Fibroblast of skin of left quadriceps (primary cell): ENCODE data around the gene NDC80.

ENCODE experiments used
- DNase-seq, 2 experiments: peaks; one replicate each; pipeline ENCODE4 v3.0.0-alpha.2; 2013; ENCODE audit warnings: low read depth in 2 of 2

Gene NDC80

GRCh38 chr18:2557536-2557935, 13.8 kb upstream of the NDC80 start:
- no peak for DNase-seq

DNA sequence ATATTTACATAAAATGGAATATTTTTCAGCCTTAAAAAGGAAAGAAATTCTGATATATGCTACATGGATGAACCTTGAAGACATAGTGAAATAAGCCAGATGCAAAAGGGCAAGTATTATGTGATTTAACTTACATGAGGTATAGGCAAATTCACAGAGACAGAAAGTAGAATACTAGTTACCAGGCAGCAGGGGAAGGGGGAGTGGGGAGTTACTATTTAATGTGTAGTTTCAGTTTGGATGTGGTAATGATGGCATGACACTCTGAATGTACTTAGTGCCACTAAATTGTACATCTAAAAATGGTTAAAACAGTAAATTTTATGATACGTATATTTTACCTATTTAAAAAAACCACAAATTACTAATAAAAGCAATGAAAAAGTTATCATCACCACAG, 12.1 kb upstream of the NDC80 start:
- DNase-seq = no peak

DNA sequence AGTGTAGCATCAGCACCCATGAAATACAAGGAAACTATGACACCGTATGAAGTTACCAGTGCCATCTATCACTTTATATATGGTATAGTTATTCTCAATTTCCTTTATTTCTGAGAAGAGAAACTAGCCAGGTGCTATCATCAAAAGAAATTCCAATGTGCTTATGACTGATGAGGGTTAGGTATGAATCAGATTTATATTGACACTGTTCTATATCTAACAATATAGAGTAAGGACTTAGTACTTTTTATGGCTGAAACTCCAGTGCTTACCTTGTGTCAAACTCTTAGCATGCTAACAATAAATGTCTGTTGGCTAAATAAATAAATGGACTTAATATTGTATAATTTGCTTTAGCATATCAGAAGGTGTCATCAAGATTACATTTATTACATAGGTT, 7.0 kb upstream of the NDC80 start:
- DNase-seq = no peak

DNA sequence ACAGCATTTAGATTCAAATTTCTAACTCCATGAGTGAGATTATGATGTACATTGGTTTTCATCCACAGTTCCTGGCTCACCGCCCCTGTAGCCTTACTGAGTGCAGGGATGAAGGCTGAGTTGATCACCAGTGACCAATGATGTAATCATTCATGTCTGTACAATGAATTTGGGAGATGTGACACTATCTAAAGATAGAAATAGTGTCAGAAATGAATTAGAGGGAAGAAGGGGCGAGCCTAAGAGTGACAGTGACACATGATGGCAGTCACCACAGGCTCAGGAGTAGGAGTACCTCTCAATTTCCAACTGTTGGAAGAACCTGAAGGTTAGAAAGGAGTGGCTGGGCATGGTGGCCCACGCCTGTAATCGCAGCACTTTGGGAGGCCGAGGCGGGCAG, 3.2 kb upstream of the NDC80 start:
- DNase-seq = no peak

DNA sequence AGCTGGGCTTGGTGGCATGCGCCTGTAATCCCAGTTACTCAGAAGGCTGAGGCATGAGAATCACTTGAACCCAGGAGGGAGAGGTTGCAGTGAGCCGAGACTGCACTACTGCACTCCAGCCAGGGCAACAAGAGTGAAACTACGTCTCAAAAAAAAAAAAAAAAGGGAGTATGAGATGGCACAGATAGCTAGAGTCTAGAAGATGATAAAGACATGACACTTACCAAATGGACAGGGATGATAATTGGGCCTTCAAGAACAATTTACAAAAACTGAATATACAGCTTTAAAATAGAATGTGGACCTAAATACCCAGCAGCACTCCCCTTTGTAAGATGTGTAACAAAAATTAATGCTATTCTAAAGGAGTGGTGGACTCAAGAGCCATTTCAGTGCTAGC, 2.8 kb upstream of the NDC80 start:
- DNase-seq = no peak

DNA sequence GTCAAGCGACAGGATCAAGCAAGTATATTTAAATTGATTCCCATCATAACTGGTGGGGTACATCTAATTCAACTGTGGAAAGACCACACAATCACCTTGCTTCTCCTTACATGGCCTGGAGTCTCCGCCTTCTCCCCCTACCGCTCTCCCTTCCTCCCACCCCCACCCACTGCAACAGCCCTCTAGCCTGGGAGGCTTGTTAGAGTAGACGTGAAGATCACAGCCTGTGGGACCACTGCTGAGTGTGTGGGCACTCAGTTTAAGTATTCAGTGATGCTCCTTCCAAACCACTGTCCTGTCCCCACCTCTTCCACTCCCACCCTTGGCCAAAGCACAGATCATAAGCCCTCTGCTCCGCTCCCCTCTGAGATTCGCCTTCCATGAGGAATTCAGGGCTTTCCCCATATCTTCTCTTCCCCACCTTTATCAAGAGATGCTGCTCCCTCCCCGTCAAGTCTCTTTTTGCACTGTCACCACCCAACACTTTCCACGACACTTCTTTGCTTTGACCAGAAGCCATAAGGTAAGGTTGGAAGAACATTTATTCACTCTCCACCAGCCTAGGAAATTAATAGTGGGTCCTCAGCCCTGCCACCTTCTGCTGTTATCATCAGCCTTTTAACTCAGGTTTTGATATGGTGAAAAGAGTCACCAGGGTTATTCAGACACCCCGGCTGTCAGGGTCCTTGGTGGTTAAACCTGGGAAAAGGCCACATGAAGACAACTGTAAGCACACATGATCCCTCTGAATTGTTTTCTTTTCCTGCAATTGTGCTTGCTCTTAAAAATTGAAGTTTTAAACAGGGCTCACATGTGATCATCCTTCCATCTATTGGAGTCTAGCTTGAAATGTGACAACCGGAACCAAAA, 1.8 kb upstream of the NDC80 start:
- no peak for DNase-seq

- peak in 1 of 2 experiments; percentile 34 for DNase-seq
Measured at GRCh38 chr18:2570772-2571199, 571 bp upstream of the NDC80 start.

DNA sequence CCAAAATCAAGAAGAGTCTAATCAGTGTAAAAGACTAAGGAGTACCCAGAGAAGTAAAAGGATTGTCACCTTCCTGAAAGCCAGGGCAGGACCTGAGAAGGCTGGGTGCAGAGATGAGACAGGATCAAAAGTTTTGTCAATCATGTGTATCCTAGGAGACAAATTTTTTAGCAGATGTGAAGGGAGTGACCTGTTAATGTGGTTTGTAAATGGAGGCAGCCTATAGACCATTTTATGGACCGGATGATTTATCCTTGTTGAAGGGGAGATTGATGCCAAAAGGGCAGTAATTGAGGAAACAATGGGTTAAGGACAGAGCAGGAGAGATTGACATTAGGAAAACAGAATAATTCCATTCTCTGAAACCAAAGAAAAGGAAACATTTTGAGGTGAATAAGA, 813 bp downstream of the NDC80 start:
- no peak for DNase-seq

DNA sequence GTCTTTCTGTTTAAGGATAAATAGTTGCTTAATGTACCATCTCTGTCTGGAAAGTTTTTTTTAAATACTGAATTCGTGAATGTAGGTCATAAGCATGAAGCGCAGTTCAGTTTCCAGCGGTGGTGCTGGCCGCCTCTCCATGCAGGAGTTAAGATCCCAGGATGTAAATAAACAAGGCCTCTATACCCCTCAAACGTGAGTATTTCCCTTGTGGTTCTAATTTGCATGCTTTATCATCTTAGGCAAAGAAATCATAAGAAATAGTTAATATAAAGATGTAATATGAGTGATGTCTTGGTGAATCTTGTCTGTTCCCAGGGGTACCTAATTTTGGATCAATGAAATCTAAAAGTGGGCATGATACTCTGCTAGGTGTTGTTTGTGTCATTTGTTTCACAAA, 1.5 kb downstream of the NDC80 start:
- no peak for DNase-seq

DNA sequence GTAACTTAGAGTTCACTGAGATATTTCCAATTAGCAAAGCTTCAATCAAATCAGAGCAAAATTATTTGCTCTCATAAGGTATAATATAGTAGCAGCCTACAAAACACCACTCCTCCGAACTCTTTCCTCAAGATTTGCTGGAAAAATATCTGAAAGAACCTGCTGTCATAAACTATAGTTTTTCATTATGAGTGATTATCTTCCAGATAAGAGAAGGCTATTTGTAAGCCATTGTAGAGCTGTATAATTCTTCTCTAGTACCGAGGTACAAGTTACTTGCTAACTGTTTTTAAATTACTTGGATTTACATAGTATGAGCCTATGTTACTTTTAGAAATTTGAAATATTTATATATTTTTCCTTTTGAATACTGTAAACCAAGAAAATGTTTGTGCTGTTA, 2.1 kb downstream of the NDC80 start:
- DNase-seq = no peak

DNA sequence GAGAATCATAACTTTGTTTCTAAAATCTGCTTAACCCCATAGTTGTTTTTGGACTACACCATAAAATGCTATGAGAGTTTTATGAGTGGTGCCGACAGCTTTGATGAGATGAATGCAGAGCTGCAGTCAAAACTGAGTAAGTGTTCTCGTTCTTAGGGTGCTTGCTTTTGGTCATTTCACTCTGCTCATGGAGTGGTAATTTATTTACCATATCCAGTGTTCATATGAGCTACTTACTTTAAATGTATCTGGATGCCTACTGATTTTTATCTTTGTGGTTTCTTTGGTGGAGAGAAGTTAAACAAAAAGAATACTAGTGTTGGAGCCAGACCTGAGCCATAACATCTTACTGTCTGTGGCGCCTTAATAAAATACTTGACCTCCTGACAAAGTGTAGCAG, 16.4 kb downstream of the NDC80 start:
- DNase-seq = no peak

DNA sequence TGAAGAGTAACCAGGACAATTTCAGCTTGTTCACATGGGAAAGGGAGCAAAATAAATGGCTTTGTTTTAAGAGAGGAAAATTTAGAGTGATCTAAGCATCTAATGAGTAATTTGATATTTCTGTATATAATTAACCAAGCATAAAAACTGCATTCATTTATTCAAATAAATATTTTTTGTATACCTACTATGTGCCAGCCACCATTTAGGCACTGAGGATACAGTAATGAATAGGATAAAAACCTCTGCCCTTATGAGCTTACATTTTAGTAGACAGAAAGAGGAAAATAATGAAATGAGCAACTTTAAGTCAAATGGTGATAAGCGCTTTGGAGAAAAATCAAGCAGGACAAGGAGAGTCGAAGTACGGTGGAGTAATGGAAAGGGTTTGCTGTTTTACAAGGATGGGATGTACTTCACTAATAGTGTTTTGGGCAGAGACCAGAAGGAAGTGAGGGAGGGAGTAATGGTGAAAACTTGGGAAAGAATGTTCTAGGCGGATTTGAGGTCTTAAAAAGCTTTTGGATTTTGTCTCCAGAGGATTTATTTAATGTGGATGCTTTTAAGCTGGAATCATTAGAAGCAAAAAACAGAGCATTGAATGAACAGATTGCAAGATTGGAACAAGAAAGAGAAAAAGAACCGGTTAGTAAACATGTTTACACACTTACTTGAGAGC, 17.4 kb downstream of the NDC80 start:
- DNase-seq = no peak

GRCh38 chr18:2589345-2590068, 18.1 kb downstream of the NDC80 start:
- DNase-seq = no peak

- no peak for DNase-seq
Measured at GRCh38 chr18:2590303-2590702, 18.9 kb downstream of the NDC80 start.

DNA sequence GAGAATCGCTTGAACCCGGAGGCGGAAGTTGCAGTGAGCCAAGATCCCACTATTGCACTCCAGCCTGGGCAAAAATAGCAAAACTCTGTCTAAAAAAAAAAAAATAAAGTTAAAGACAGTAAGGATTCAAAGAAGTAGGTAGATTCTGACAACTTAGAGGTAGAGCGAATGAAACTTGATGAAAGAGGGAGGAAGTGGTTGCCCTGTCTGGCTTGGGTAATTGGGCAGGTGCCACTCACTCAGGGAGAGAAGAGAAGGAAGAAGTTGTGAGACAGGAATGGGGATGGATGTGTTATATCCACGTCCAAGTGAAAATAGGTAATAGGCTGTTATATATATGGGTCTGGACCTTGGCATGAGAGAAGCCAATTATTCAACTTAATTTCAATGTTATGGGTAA, 26.3 kb downstream of the NDC80 start:
- DNase-seq = no peak

- no peak for DNase-seq
Measured at GRCh38 chr18:2602844-2603243, 31.5 kb downstream of the NDC80 start.

GRCh38 chr18:2606335-2606734, 35.0 kb downstream of the NDC80 start:
- DNase-seq = no peak

- no peak for DNase-seq
Measured at GRCh38 chr18:2609604-2610003, 38.2 kb downstream of the NDC80 start.

DNA sequence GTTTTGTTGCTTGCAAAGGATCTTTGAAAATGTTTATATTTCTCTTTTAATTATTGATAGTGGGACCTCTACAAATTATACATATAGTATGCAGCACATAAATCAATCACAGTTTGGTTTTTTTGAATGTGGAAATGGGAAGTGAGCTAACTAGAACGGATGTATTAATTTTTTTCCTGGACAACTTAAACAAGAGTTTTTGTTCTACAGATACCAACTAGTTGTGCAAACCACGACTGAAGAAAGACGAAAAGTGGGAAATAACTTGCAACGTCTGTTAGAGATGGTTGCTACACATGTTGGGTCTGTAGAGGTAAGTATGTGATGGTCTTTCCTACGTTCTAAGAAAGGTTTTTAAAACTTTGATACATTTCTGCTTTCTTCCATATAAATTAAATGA, 39.2 kb downstream of the NDC80 start:
- no peak for DNase-seq

DNA sequence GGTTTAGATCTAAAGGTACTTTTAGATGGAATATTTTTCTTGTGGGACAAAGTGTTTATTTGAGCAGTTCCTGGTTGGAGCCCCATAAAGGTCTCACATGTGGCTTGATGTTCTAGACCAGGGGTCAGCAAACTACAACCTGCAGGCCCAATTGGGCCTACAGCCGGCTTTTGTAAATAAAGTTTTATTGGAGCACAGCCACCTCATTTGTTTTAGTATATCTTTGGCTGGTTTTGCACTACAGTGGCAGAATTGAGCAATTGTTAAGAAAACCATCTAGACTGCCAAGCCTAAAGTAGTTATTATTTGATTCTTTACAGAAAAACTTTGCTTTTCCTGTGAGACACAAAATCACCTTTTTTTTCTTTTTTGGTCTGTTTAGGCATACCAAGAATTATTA, 41.6 kb downstream of the NDC80 start:
- no peak for DNase-seq

GRCh38 chr18:2617401-2617998, 46.1 kb downstream of the NDC80 start:
- DNase-seq = no peak

- no peak for DNase-seq
Measured at GRCh38 chr18:2618009-2618408, 46.7 kb downstream of the NDC80 start.
